NOMO-1 treated with dmso at 0.1 percent for 144 hours (cell line): ENCODE measurements around the gene MRM2.

ENCODE experiments used
- DNase-seq: peaks from one replicate; lab custom pipeline; 2025; ENCODE audit not compliant: unreplicated experiment; lab: John Stamatoyannopoulos, UW

MRM2 gene

DNA sequence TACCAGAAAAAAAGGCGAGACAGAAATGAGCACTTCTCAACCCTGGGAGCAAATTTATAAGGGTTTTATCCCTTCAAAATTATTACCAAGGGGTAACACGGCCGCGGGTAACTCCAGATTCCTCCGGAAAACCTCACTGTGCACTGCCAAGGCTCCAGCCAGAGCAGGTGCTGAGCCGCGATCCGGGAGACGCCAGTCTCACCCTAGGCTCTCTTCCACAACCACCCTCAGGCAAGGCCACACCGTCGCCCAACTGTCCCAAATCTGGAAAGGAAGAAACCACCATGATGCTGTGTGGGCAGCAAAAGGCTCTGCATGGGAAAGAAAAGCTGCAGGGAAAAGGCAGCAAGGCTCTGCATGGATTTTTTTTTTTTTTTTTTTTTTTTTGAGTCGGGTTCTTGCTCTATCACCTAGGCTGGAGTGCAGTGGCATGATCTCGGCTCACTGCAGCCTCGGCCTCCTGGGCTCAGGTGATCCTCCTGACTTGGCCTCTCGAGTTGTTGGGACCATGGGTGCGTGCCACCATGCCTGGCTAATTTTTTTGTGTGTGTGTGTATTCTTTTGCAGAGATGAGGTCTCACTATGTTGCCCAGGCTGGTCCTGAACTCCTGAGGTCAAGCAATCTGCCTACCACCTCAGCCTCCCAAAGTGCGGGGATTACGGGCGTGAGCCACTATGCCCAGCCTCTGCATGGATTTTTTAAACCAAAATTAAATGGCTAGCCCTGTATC, 48.3 kb downstream of the MRM2 start:
- DNase-seq: no peak

DNA sequence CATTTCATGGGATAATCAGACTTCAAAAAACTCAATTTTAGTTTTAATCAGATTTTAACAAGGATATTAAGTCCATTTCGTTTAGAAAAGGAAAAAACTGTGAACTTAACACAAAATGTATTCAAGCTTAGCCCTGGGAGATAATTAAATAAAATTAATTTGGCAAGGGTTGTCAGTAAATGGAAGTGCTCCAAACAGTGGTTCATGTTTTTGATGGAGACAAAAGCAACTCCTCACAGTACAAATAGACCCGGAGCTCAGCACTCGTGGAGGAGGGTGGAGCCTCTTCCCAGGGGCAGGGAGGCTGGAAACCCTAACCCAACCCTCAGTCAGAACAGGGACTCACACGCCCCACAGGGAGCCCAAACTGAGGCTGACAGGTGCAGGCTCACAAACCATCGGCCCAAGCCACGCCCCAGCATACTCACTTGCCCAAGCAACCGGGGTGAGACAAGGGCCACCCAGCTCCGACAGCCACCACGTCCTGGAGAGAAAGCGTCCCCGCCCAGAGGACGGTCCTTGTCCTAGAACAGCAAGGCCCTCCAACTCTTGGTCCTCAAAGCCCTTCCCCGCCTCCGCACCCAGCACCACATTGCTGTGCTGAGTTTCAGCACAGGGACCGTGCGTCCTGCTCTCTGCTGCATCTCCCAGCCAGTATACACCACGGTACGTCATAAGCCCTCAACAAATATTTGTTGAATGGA, 49.0 kb downstream of the MRM2 start:
- no peak for DNase-seq

DNA sequence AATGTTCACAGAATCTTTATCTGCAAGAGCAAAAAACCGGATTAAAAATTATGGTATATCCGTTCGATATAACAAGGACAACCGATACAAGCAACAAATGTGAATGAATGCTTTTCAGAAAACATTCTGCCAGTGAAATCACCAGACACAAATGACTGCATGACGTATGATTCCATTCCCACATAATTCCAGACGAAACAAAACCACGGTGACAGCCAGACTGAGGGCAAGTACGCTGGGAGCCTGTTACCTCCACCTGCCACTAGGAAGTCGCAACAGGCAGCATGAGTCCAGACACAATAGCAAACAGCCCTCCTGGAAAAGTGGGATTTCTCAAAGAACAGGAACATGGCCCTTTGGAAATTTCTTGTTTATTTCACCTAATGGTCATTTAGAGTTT, 51.0 kb downstream of the MRM2 start:
- DNase-seq: no peak

DNA sequence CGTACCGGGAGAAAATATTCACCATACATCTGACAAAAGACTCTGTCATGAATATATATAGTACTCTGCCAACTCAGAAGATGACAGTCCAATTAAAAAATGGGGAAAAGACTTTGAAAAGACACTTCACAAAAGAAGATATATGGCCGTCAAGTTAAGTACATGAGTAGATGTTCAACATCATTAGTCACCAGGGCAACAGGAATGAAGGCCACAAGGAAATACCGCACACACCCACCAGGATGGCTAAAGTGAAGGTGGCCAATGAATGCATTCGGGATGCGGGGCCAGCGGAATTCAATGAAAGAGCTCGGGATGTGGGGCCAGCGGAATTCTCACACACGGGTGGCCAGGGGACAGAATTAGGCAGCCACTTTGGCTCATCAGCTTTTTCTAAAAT, 51.5 kb downstream of the MRM2 start:
- DNase-seq: no peak

DNA sequence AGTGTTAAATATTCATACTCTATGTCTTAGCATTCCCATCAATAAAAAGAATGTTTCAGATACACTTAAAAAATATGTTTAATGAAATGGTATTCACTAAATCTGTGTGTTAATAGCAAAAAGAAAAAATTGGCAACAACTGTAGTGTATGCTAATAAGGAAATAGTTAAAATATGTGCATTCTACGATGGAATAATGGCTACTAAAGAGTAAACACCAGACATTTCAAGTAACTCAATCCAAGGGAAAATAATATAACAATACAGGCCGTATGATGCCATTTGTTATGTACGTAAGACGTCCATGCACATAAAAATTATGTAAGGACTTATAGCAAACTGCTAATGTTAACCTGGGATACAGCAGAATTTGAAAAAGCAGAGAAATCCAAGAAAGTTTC, 55.8 kb downstream of the MRM2 start:
- no peak for DNase-seq

DNA sequence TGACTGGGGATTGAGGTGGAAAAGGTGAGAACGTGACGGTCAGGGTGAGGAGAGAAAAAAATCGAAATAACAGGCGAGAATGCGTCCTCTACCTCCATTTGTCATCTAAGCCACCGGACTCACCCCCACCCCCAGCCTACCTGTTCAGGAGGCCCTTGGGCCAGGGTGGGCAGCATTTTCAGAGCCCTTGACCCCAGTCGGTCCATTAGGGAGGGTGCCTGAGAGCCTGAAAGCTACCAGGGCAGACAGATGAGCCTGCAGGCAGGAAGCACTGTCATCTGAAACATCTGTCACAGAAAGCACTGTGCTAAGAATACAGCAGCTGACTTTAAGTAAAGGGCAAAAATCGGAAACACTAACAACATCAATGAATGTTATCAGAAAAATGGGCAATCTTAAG, 56.3 kb downstream of the MRM2 start:
- no peak for DNase-seq
